GM19351 (cell line): Measurements from ENCODE around the gene COX10.

Source experiments
- ATAC-seq: cut with Tn5 transposase; IDR thresholded peaks from one replicate; pipeline ENCODE4 v1.9.1; 2021; ENCODE audit warnings: mild to moderate bottlenecking, moderate library complexity; ENCODE audit not compliant: unreplicated experiment

Gene COX10

DNA sequence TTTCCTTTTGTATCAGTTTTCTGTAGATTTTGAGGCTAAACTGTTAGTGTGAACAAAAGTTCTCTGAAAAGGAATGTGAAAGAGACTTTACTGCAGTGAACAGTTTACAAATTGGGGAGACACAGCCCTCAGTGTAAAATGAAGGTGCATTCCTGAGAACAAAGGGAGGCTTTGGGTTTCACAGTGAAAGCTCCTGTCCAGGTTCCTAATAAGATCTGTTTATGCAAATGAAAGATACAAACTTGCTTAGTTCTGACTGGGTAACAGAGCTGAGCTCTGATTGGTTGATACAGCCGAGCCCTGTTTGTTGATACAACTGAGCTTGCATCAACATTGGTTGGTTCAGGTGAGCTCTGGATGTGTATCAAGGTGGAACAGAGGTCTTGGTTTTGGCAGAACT is 175.7 kb downstream of the COX10 start:
- no peak for ATAC-seq

DNA sequence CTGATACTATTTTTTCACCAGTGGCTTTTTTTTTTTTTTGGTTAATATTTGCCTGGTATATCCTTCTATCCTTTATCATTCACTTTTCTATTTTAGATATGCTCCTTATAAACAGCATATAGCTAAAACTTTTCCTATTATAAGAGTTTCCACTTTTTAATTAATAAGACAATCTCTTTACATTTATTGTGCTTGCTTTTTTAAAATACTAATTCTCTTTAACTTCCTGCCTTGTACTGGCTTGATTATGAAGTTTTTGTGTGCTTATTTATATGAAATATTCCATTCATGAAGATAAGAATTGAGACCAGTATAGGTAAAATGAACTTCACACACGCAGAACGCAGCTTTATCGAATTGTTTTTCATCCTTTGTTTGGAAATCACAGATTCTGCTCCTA is 176.3 kb downstream of the COX10 start:
- ATAC-seq: no peak
